HCT116 (cell line): ENCODE results near the gene CATSPER4. TPM values are rescaled to one million over a fixed set of nuclear protein-coding genes. Genes with fewer than 3 reads are reported as not detected.

Source experiments
- ATAC-seq: fragments of 200-7000 bp; cut with Tn5 transposase; 2 replicates; pipeline ENCODE4 v1.9.1; 2020; ENCODE audit warnings: mild to moderate bottlenecking, moderate library complexity
- BruUV-seq: library from RNA; stranded (reverse); fragments of 400-500 nt; replicated peaks from 2 replicates; lab custom pipeline; 2021; lab: Mats Ljungman, UMichigan
- CTCF ChIA-PET: fragments of 300-600 bp; sonication (Branson Sonifier 250); formaldehyde crosslinking; loops from one replicate; lab custom pipeline; 2021; ENCODE audit warnings: antibody characterized with exemption; lab: Charles Lee
- POLR2A ChIA-PET: fragments of 300-600, 350-600 bp; sonication (Branson Sonifier 250); formaldehyde crosslinking; loops from one replicate; lab custom pipeline; 2021; ENCODE audit warnings: antibody characterized with exemption; lab: Charles Lee
- RAD21 ChIA-PET, 2 experiments: fragments of 300-600 bp; sonication (Branson Sonifier 250); formaldehyde crosslinking; loops; one replicate each; lab custom pipeline; 2023; ENCODE audit warnings: low total read pairs in 2 of 2; ENCODE audit not compliant: uncharacterized antibody in 2 of 2, unreplicated experiment in 2 of 2, low non-redundant PET in 1 of 2; lab: Charles Lee
- DNase-seq: peaks from one replicate; pipeline ENCODE4 v3.0.0-alpha.2; 2010; ENCODE audit warnings: low read depth, low spot score
- H2AFZ ChIP-seq: fragments of 200-600 bp; shearing (Covaris generic), sonication (generic); 2 replicates; pipeline ENCODE4 v1.6.1; 2017; ENCODE audit warnings: low read depth, mixed run types, mixed read lengths, antibody characterized with exemption, low read length; ENCODE audit not compliant: poor library complexity, severe bottlenecking
- H3K27ac ChIP-seq: 2 replicates; pipeline ENCODE4 v1.5.1; 2012; ENCODE audit warnings: low read depth, low read length
- H3K27me3 ChIP-seq: fragments of 200-600 bp; sonication (generic); 2 replicates; pipeline ENCODE4 v1.6.1; 2016; ENCODE audit warnings: mixed run types, low read length, mixed read lengths; ENCODE audit not compliant: insufficient read depth
- H3K36me3 ChIP-seq, 2 experiments: fragments of 200-500 bp in 1 of 2; fragments of 200-600 bp in 1 of 2; sonication (Bioruptor generic) in 1 of 2; sonication (generic) in 1 of 2; 2 replicates each; pipeline versions ENCODE4 v1.5.1 to v1.6.1; 2014 to 2016; ENCODE audit warnings: low read length in 2 of 2, inconsistent platforms in 1 of 2, mixed read lengths in 1 of 2, mixed run types in 1 of 2; ENCODE audit not compliant: insufficient read depth in 2 of 2, control insufficient read depth in 1 of 2
- H3K4me1 ChIP-seq, 2 experiments: fragments of 200-600 bp in 1 of 2; sonication (generic) in 1 of 2; 2 replicates each; pipeline versions ENCODE4 v1.5.1 to v1.6.1; 2012 to 2017; ENCODE audit warnings: low read length in 2 of 2, inconsistent platforms in 1 of 2, mild to moderate bottlenecking in 1 of 2, mixed read lengths in 1 of 2, mixed run types in 1 of 2, moderate library complexity in 1 of 2; ENCODE audit not compliant: insufficient read depth in 2 of 2, control insufficient read depth in 1 of 2
- H3K4me2 ChIP-seq: fragments of 200-600 bp; sonication (generic); 2 replicates; pipeline ENCODE4 v1.6.1; 2017; ENCODE audit warnings: mixed run types, low read length, mixed read lengths
- H3K4me3 ChIP-seq, 2 experiments: fragments of 200-600 bp in 1 of 2; sonication (generic) in 1 of 2; replicated peaks in 1 of 2; 2 replicates each; pipeline ENCODE4 v1.5.1; 2011 to 2016; ENCODE audit warnings: low read length in 2 of 2, control low read depth in 1 of 2, low read depth in 1 of 2, mild to moderate bottlenecking in 1 of 2, mixed read lengths in 1 of 2, mixed run types in 1 of 2
- H3K79me2 ChIP-seq: fragments of 200-600 bp; sonication (generic); 2 replicates; pipeline ENCODE4 v1.6.1; 2017; ENCODE audit warnings: mild to moderate bottlenecking, mixed run types, low read length, moderate library complexity, mixed read lengths; ENCODE audit not compliant: insufficient read depth
- H3K9ac ChIP-seq: fragments of 200-600 bp; sonication (generic); 2 replicates; pipeline ENCODE4 v1.6.1; 2016; ENCODE audit warnings: low read length, mixed read lengths
- H3K9me2 ChIP-seq: fragments of 200-600 bp; sonication (generic), shearing (Covaris generic); 2 replicates; pipeline ENCODE4 v1.6.1; 2017; ENCODE audit warnings: mixed run types, mild to moderate bottlenecking, moderate library complexity; ENCODE audit not compliant: insufficient read depth
- H3K9me3 ChIP-seq, 2 experiments: fragments of 200-500 bp in 1 of 2; fragments of 200-600 bp in 1 of 2; sonication (Bioruptor generic) in 1 of 2; sonication (generic) in 1 of 2; 2 replicates each; pipeline ENCODE4 v1.6.1; 2014 to 2017; ENCODE audit warnings: low read length in 2 of 2, mixed read lengths in 2 of 2, inconsistent platforms in 1 of 2, low read depth in 1 of 2, mild to moderate bottlenecking in 1 of 2, mixed run types in 1 of 2, moderate library complexity in 1 of 2; ENCODE audit not compliant: control insufficient read depth in 1 of 2, insufficient read depth in 1 of 2
- H4K20me1 ChIP-seq: fragments of 200-600 bp; sonication (generic), shearing (Covaris generic); 2 replicates; pipeline ENCODE4 v1.6.1; 2017; ENCODE audit warnings: mixed run types, mild to moderate bottlenecking, moderate library complexity; ENCODE audit not compliant: insufficient read depth
- ATF3 ChIP-seq: IDR thresholded peaks from 2 replicates; pipeline ENCODE4 v1.6.1; 2012
- CBX3 ChIP-seq: IDR thresholded peaks from 2 replicates; pipeline ENCODE4 v1.6.1; 2012; ENCODE audit warnings: low read depth
- CEBPB ChIP-seq: IDR thresholded peaks from 2 replicates; pipeline ENCODE4 v1.6.1; 2012; ENCODE audit warnings: low read depth
- CTCF ChIP-seq, 3 experiments: fragments of 200-600 bp in 1 of 3; sonication (generic) in 1 of 3; IDR thresholded peaks in 2 of 3; conservative IDR thresholded peaks in 1 of 3; 2 replicates each; pipeline ENCODE4 v1.5.1; 2012 to 2017; ENCODE audit warnings: low read depth in 2 of 3, low read length in 2 of 3, antibody characterized with exemption in 1 of 3, borderline replicate concordance in 1 of 3, control low read depth in 1 of 3, mild to moderate bottlenecking in 1 of 3, mixed read lengths in 1 of 3, mixed run types in 1 of 3, moderate library complexity in 1 of 3; ENCODE audit not compliant: insufficient read depth in 1 of 3
- ELF1 ChIP-seq: IDR thresholded peaks from 2 replicates; pipeline ENCODE4 v1.6.1; 2012; ENCODE audit warnings: low read depth, borderline replicate concordance
- EZH2 ChIP-seq: fragments of 200-600 bp; sonication (generic); IDR thresholded peaks from 2 replicates; pipeline ENCODE4 v1.6.1; 2017; ENCODE audit warnings: antibody characterized with exemption, mixed run types
- EZH2phosphoT487 ChIP-seq: fragments of 200-600 bp; IDR thresholded peaks from 2 replicates; pipeline ENCODE4 v1.6.1; 2018; ENCODE audit warnings: antibody characterized with exemption, borderline replicate concordance
- JUND ChIP-seq: IDR thresholded peaks from 2 replicates; pipeline ENCODE4 v1.6.1; 2012
- POLR2A ChIP-seq: IDR thresholded peaks from 2 replicates; pipeline ENCODE4 v1.7.0; 2011; ENCODE audit warnings: borderline replicate concordance; ENCODE audit not compliant: insufficient read depth, insufficient read length; ENCODE audit errors: extremely low read depth
- RAD21 ChIP-seq: IDR thresholded peaks from 2 replicates; pipeline ENCODE4 v1.6.1; 2012; ENCODE audit warnings: low read depth, mild to moderate bottlenecking
- SIN3A ChIP-seq: IDR thresholded peaks from 2 replicates; pipeline ENCODE4 v1.6.1; 2012; ENCODE audit warnings: low read depth
- SRF ChIP-seq: IDR thresholded peaks from 2 replicates; pipeline ENCODE4 v1.6.1; 2012; ENCODE audit warnings: low read depth
- TCF7L2 ChIP-seq: IDR thresholded peaks from 2 replicates; pipeline ENCODE4 v1.7.0; 2011; ENCODE audit warnings: borderline replicate concordance, inconsistent platforms; ENCODE audit not compliant: insufficient read depth, insufficient read length; ENCODE audit errors: extremely low read depth
- YY1 ChIP-seq: IDR thresholded peaks from 2 replicates; pipeline ENCODE4 v1.6.1; 2011; ENCODE audit warnings: low read length, low read depth, moderate library complexity, mild to moderate bottlenecking; ENCODE audit not compliant: insufficient replicate concordance; ENCODE audit errors: extremely low read depth
- ZBTB33 ChIP-seq: IDR thresholded peaks from 2 replicates; pipeline ENCODE4 v1.6.1; 2011; ENCODE audit warnings: mild to moderate bottlenecking, low read length, moderate library complexity; ENCODE audit not compliant: insufficient replicate concordance; ENCODE audit errors: extremely low read depth
- ZFX ChIP-seq: fragments of 450-650 bp; IDR thresholded peaks from 2 replicates; pipeline ENCODE4 v1.6.1; 2017
- ZNF274 ChIP-seq: fragments of 200-500 bp; sonication (Bioruptor generic); IDR thresholded peaks from 2 replicates; pipeline ENCODE4 v1.6.1; 2014; ENCODE audit warnings: mild to moderate bottlenecking, low read depth, low read length, inconsistent platforms
- intact Hi-C: fragments of 100-400 bp; cut with micrococcal nuclease; formaldehyde crosslinking; loops from 2 replicates; pipeline ENCODE4 v1.10.0; 2022
- total RNA-seq: library from RNA; stranded (reverse); gene quantifications from one replicate; pipeline ENCODE4 v1.2.1, GENCODE V29; 2021; ENCODE audit not compliant: unreplicated experiment
- TF ChIP-seq, protein P1 (sequence below): IDR thresholded peaks from 2 replicates; pipeline ENCODE4 v1.6.1; 2012

CATSPER4 gene
- total RNA-seq, 1 experiment from 2014 or later = not detected

DNA sequence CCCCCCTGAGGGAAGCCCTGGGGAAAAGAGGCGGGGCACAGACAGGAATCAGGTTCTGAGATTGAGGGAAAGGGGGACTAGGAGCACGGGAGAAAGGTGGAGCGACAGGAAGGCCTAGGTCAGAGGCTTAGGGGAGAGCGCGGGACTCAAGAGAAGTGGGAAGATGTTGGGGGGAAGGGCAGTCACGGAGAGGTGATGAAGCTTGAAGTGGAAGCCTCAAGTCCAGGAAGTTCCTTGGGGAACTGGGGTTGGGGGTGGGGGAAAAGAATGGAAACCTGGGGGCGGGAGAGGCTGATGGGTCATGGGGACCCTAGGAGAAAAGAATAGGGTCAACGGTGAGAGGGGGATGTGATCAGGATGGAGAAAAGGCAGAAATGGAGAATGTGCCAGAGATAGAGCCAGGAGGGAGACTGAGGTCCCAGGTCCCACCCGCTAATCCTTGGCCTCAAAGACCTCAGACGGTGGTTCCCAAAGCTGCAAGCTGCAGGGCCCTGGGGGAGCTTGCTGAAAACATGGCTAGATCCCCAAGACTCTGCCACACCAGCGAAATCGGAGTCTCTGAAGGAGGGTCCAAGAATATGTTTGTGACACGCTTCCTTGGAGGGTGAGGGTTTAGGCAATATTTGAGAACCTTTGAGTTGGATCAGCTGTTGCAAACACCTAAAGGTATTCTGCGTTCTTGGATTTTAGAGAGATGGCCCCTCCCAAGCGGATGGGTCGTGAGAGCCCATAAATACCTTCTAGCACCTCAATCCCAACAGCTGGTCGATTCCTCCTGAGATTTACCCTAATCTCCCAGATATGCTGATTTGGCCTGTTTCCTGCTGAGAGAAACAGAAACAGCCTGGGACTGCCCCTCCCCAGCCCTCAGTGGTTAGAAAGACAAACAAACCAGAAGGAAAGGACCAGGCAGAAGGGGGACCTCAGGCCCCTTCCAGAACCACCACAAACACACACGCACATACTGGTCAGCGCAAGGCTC lies 25.2 kb upstream of the CATSPER4 start:
- no peaks in the 10 kb centered on the region for H3K27me3 ChIP-seq
- peak overlapping the region; percentile 60 for H3K9ac ChIP-seq
- peaks cover 9 to 37% of the 10 kb centered on the region in 2 experiments for H3K4me1 ChIP-seq
- intact Hi-C loops = loop anchor here (5.0 kb wide), 3 partner anchors 128 to 227 kb away; no protein-coding TSS in a partner anchor
- no peak for ATAC-seq
- peak overlapping the region; percentile 85 for H2AFZ ChIP-seq
- H3K4me3 ChIP-seq = no peak overlapping the region
- H3K79me2 ChIP-seq = peaks cover 4% of the 10 kb centered on the region
- ChIA-PET CTCF (interaction anchor here (0.9 to 1.3 kb wide), 2 partner anchors 12 to 130 kb away, joined by 3 to 7 read pairs; partner anchors contain the start of gene CNKSR1), POLR2A (interaction anchor here (1.2 kb wide), 1 partner anchor 69 kb away, joined by 4 read pairs; the partner anchor contains the start of gene CEP85), RAD21 (no interaction called here)
- no peaks in the 10 kb centered on the region for H3K9me3 ChIP-seq
- no peak overlapping the region for H3K27ac ChIP-seq
- no TSS peak for BruUV-seq
- no peaks in the 10 kb centered on the region for H4K20me1 ChIP-seq
- no peak for TF ChIP-seq POLR2A
- no peak for TF ChIP-seq EZH2phosphoT487
- TF ChIP-seq CEBPB = no peak
- TF ChIP-seq ELF1 = no peak
- TF ChIP-seq CBX3 = no peak
- no peak for TF ChIP-seq SRF
- no peak for TF ChIP-seq CTCF (IDR thresholded peaks at IDR 0.05 in 2 of 3, conservative IDR thresholded peaks at IDR 0.05 in 1 of 3; ENCODE audit: borderline replicate concordance in 1 of 3, insufficient read depth in 1 of 3, low read depth in 2 of 3, low read length in 2 of 3)
- TF ChIP-seq, protein P1, sequence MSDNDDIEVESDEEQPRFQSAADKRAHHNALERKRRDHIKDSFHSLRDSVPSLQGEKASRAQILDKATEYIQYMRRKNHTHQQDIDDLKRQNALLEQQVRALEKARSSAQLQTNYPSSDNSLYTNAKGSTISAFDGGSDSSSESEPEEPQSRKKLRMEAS = no peak
- no peak for TF ChIP-seq YY1
- no peak for TF ChIP-seq ZFX
- TF ChIP-seq ATF3 = no peak
- TF ChIP-seq RAD21 = no peak
- no peak for TF ChIP-seq TCF7L2
- no peak for TF ChIP-seq ZBTB33
- no peak for TF ChIP-seq SIN3A
- TF ChIP-seq ZNF274 = no peak
- TF ChIP-seq JUND = no peak
- TF ChIP-seq EZH2 = no peak
- DNase-seq = no peak
- H3K9me2 ChIP-seq = no peaks in the 10 kb centered on the region
- H3K36me3 ChIP-seq = no peaks in the 10 kb centered on the region
- H3K4me2 ChIP-seq = peak overlapping the region; percentile 90
